G401.6 (cell line): ENCODE data around the gene ACSF2.

Experiments
- FAIRE-seq: peaks from 2 replicates; lab custom pipeline; 2012; peaks lifted over from hg19 to GRCh38; lab: Jason Lieb, UNC

ACSF2 gene

DNA sequence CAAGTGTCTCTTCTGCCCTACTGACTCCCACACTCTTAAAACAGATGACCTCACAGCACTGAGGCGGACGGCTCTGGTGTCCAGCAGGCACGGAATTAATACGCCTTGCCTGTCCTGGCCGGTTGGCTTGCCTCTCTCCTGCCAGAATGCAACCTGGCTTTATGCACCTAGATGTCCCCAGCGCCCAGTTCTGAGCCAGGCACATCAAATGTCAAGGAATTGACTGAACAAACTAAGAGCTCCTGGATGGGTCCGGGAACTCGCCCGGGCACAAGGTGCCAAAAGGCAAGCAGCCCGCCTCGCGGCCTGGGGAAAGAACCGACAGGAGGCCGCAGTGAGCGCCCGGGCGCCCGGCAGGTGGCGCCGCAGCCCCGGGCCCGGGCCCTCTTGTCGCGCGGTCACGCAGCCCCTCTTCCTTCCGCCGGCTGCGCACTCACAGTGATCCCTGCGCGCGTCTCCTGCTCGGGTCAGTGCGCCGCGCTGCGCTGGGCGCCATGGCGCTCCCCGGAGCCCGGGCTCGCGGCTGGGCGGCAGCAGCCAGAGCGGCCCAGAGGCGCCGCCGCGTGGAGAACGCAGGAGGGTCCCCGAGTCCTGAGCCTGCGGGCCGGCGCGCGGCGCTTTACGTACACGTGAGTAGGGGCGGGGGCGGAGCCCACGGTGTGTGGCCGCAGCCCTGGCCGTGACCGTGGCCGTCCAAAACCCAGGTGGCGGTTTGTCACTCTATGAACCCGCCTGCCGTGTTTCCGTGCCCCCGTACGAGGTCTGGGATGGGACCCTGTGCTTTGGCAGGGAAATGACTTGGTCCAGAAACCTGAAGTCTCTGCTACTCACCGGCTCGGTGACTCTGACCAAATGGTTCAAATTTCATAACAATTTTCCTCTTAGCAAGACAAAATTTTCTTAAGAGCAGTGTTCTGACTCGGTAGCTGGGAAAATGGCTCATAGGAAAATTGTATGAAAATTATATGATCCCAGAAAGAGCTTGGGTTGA lies 52.7 kb downstream of the ACSF2 start, which contains the start of gene RSAD1:
Gene RSAD1 (plus strand): TSS at position 470 of the 991 bp plus-strand sequence. CDS start 25 bp downstream, at position 495.
- FAIRE-seq, result no peak

DNA sequence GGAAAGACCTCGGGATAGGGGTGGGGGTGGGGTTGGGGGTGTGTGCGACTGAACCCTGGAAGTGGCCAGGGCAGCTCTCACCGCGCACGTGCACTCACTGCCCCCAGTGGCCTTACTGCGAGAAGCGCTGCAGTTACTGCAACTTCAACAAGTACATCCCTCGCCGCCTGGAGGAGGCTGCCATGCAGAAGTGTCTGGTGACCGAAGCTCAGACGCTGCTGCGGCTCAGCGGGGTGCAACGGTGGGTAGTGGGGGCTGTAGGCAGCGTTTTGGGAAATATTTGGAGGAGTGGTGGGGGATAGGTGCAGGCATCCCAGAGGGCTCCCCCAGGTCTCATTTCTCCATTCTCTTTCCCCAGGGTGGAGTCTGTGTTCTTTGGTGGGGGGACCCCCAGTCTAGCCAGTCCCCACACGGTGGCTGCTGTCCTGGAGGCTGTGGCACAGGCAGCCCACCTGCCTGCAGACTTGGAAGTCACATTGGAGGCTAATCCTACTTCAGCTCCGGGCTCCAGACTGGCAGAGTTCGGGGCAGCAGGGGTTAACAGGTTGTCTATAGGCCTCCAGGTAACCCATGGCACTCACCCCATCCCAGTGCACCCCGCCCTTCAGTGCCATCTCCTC lies 53.6 kb downstream of the ACSF2 start:
- FAIRE-seq, result no peak

DNA sequence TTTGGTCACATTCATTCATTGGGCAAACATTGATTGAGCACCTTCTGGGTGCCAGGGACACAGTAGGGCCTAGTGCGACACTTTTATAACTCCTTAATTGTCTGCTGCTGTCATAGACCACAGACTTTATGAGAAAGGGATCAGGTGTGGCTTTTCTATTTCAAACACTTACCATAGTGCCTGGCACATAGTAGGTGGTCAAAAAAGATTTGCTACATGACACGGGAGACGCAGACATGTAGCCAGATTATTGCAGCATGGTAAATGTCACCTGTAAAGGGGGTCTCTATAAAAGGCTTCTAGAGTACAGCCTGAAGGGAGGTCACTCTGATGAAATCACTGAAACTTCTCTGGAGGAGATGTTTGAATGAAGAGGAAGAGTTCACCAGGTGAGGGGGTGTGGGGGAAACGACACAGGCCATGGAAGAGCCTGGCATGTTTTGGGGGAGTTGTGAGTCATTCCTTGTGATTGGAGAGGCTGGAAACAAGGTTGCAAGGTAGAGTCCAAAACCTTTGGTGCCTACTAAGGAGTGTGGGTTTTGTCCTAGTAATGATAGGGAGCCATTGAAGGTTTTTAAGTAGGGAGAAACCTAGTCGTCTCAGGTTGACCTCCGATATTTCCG lies 54.2 kb downstream of the ACSF2 start:
- no peak for FAIRE-seq

DNA sequence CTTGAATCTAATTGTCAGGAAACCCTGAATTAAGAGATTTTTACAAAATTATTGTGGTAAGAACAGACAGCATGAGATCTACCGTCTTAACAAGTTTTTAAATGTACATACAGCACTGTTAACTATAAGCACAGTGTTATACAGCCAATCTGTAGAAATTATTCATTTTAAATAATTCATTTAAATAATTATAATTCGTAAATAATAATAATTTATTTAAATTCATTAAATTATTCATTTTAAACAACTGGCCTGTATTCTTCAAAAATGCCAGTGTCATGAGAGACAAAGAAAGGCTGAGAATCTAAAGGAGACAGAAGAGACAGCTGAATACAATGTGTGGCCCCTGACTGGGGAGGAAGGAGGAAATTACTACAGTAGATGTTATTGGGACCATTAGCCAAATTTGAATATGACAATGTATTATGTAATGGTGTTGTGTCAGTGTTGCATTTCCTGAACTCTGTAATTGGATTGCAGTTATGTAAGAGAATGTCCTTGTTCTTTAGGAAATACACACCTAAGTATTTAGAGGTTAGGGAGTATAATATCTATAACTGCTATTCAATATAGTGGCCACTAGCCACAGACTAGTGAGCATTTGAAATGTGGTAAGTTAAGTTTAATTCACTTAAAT lies 55.0 kb downstream of the ACSF2 start:
- FAIRE-seq, result no peak

DNA sequence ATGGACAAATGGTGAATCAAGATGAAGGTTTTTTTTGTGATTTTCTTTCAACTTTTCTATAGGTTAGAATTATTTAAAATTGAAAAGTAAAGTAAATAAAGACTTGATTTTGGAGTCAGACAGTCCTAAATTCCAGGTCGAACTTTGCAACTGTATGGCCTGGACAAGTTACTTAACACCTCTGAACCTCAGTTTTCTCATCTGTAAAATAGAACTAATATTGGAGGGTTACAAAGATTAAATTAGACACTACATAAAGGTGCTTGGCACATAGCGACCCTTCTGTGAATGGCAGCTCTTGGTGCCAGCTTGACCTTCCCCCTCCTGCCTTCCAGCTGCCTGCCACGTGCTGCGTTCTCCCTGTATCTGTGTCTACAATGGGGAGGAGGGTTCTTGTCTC lies 55.6 kb downstream of the ACSF2 start:
- no peak for FAIRE-seq

DNA sequence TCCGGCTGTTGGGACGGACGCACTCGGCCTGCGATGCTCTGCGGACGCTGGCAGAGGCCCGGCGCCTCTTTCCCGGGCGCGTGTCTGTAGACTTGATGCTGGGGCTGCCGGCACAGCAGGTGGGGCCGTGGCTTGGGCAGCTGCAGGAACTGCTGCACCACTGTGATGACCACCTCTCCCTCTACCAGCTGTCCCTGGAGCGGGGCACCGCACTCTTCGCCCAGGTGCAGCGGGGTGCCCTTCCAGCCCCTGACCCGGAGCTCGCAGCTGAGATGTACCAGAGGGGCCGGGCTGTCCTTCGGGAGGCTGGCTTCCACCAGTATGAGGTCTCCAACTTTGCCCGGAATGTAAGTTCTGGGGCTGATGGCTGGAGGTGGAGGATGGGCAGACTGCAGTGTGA lies 56.1 kb downstream of the ACSF2 start:
- no peak for FAIRE-seq

DNA sequence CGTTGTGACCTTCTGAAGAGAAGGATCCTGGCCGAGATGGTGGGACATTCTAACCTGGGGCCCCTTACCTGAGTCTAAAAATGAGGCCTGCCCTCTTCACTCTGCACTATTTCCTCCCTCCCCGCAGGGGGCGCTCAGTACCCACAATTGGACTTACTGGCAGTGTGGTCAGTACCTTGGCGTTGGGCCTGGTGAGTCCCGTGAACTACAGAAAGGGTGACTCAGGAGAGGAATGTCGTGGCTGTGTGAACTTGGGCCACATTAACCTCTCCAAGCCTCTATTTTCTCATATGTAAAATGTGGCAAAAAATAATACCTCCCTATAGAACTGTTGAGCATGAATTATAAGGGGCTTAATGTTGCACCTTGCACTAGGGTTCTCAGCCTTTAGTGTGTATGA lies 56.5 kb downstream of the ACSF2 start:
- FAIRE-seq, result peak; percentile 72

DNA sequence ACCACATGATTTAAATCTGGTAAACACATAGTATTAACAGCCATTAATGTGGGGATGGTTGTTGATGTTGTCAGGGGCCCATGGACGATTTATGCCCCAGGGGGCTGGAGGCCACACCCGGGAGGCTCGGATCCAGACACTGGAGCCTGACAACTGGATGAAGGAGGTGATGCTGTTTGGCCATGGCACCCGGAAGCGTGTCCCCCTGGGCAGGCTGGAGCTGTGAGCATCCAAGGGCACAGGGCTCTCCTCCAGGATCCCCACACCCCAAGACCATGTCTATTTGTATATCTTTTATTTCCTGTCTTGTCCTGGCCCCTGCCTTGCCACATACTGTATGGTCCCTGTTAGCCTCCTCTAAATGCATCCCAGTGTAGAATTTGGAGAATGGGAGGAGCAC lies 57.2 kb downstream of the ACSF2 start:
- FAIRE-seq, result no peak

DNA sequence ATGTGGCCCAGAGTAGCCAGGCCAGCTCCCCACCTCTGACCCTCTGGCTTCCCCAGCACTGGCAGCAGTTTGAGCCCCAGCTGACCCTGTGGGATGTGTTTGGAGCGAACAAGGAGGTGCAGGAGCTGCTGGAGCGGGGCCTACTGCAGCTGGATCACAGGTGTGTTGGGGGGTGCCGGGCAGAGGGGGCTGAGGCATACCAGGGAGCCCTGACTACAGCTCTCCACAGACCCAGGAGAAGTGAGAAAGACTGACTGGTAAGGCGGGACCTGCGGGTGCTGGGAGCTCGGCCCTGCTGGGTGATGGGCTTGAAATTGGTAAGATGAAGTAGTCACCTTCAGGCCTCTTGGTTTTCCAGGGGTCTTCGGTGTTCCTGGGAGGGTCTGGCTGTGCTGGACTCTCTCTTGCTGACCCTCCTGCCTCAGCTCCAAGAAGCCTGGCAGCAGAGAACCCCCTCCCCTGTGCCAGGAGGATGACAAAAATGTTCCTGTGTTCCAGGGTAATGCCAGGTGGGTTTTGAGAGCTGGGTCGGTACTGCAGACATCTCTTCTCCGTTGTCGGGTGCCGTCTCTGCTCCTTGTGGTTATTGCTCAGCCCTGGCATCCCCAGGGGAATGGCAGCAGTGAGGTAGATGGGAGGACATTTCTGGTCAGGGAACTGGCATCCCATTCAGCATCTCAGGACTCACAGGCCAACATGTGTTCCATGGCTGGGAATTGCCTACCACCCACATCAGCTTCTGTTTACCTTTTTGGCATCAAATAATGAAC lies 58.6 kb downstream of the ACSF2 start:
- no peak for FAIRE-seq

DNA sequence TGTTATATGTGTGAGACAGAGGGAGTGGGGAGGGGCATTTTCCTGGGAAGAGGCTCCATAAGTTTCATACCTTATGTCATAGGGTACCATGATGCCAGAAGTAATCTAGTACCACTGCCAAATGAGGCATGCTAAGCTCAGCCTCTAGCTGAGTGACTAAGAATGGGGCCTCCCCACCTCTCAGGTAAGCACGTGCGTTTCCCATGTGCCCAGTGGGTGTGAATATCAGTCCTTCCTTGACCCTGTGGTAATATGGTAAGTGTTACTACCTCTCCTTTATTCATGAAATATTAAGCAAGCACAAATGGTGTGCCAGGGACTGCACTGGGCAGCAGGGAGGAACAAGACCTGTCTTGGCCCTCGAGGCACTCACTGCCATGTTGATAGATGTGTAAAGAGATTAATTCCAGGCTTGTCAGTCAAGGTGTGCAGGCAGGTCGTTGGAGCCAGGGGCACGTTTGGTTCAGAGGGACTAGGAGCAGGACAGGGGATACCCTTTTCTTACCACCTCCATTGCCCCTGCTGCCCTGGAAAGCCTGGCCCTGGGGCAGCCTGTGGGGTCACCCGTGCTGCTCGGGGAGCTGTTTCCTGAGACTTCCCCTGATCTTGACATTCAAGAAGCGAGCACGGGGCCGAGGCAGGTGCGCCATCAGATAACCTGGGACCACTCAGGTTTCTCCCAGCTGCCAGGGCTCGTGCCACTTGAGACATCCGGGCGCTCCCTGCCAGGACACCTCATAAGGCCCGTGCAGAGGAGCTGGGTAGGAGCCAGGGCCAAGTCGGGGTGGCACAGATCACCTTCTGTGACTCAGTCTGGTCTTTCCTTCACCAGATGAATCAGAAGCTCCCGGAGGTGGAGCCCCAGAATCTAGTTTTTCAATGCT lies 61.4 kb downstream of the ACSF2 start:
- FAIRE-seq, result no peak

DNA sequence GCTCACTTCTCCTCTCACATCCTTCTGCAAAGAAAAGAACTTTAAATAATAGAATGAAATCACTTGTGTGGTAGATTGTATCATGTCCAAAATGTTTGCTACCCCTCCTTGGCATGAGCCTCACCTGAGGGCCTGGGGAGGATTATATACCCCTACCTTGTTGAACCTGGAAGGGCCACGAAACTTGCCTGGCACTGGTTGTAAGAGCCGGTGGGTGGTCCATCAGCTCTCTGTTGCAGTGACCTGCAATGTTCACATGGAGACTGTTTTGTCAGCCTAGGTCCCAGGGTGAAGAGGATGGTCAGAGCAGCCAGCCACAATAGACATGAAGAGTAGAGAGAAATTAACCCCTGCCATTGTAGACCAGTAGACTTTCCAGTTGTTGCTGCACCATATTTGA lies 62.9 kb downstream of the ACSF2 start:
- FAIRE-seq, result no peak

DNA sequence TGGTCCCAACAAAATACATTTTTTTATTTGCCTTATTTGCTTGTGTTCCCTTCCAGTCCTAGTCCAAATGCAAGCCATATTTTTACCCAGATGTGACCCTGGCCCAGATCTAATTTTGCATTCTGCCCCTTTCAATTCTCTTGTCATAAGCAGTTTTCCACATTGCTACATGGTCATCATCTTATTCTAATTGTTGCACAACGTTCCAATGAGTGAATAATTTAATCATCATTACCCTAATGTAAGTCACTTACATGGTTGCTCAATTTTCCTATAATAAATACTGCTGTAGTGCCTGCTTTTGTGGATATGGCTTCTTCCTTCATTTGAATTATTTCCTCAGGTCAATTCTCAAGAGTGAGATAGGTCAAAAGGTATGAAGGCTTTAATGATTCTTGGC lies 65.5 kb downstream of the ACSF2 start:
- FAIRE-seq, result no peak

DNA sequence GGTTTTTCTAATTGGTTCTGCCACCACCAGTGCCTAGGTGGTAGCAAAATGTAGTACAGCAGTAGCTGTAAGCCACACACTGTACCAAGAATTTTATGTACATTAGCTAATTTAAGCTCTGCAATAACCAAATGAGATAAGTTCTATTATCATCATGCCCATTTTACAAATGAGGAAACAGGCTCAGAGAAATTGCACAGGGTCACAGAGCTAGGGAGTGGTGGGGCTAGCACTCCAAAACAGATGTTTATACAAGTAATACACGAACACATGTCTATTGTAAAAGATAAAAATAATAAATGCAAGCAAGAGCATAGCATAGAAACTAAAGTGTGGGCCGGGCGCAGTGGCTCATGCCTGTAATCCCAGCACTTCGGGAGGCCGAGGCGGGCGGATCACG lies 66.2 kb downstream of the ACSF2 start:
- FAIRE-seq, result no peak

DNA sequence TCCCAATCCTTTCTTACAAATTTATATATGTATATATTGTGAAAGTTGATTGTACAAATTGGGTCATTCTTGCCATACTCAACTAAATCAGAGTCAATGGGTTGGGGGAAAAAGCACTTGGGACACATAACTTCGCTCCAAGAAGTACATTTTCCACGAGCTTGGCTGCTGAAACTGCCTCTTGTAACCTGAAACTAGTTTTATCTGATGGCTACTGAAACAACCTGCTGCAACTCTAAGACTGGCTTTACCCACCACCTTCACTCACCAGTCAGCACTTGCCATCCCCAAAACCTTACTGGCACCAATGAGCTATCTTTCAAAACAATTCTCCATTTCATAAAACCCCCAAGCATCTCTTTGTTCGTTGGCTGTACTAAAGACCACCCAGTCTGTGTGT lies 67.7 kb downstream of the ACSF2 start:
- no peak for FAIRE-seq

DNA sequence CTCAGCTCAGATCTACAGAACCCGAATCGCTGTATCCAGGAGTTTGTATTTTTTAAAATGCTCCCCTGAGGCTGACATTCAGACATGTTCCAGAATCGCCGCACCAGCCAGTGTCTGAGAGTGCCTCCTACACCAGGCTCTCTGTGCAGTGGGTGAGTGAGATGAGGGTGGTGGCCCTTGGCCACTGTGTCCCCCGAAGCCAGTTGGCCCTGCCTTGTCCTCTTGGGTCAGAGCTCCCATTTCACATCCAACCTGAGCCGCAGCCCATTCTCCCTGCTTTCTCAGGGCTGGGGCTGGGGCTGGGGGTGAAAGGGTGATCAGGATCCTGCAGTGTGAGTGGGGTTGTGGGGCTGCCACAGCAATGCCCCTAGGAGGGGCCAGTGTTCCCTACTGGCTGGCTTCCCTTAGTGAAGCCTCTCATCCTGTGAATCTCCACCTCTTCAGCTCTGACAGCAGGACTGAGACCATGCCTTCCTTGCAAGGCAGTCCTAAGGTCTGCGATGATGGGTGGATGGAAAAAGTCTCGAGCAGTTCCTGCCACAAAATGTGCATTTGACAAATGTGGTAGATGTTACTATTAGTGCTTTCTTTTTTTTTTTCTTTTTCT lies 69.3 kb downstream of the ACSF2 start:
- no peak for FAIRE-seq

DNA sequence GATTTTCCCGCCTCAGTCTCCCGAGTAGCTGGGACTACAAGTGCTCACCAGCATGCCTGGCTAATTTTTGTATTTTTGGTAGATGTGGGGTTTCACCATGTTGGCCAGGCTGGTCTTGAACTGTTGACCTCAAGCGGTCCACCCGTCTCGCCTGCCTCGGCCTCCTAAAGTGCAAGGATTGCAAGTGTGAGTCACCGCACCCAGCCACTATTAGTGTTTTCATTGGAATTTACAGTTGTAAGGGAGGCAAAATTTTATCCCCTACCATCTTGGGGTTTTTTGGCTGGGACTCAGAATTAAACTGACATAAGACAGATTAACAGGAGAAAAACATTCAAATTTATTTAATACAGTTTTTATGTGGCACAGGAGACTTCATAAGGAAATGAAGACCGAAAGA lies 69.9 kb downstream of the ACSF2 start:
- FAIRE-seq, result no peak

DNA sequence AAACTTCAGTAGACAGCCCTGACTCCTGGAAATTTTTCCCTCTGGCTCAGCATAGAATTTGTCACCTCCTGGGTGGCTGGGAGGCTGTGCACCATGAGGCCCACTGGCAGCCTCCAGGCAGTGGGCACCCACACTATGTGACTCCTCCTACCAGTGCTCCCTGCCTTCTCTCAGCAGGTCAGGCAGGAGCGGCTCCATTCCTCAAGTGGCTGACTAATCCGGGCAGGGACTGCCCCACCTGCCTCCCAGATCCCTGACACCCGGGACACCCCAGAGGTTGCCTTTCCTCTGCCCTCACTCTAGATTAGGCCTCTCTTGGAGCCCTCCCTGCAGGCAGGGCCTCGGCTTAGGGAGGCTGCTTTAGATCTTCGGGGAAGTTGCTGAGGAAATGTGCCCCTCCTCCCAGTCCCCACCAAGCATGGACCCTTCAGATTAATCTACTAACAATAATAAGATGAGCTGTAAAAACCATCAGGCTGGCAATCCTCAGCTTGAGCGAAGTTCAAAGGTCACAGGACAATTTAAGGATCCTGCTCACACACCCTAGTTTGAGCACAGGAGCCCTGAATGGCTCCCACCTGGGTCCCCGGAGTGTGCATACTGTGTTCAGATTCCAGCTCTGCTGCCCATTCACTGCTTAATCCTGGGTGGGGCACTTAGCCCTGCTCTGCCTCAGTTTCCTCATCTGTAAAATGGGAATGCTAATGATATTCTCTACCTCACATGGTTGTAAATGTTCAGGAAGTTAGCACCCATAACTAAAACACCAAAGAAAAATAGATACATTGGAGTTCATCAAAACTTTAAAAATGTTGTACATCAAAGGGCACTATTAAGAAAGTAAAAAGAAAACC lies 72.2 kb downstream of the ACSF2 start:
- FAIRE-seq, result no peak

DNA sequence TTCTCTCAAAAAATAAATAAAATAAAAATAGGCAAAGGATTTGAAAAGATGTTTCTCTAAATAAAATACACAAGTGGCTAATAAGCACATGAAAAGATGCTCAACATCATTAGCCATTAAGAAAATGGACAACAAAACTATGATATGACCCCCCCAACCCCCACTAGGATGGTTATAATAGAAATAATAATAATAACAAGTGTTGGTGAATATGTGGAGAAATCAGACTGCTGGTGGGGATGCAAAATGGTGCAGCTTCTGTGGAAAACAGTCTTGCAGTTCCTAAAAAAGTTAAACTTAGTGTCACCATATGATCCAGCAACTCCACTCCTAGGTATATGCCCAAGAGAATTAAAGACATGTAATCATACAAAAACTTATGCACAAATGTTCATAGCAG lies 73.3 kb downstream of the ACSF2 start:
- no peak for FAIRE-seq

DNA sequence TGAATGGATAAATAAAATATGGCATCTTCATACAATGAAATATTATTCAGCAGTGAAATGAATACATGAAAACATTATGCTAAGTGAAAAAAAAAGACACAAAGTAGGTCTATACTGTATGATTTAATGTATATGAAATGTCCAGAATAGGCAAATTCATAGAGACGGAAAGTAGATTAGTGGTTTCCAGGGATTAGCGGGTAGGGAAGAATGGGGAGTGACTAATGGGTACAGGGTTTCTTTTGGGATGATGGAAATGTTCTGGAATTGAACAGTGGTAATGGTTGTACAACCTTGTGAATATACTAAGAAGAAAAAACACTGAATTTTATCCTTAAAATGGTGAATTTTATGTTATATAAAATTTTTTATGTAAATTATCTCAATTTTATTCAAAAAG lies 73.7 kb downstream of the ACSF2 start:
- FAIRE-seq, result no peak
